Limb (tissue), 2 donors: Measurements from ENCODE around the gene CNTNAP5.

Source experiments
- DNase-seq, 2 donors: peaks; one replicate each; pipeline ENCODE4 v3.0.0-alpha.2; 2016; ENCODE audit errors: extremely low spot score in 2 of 2

Gene CNTNAP5

DNA sequence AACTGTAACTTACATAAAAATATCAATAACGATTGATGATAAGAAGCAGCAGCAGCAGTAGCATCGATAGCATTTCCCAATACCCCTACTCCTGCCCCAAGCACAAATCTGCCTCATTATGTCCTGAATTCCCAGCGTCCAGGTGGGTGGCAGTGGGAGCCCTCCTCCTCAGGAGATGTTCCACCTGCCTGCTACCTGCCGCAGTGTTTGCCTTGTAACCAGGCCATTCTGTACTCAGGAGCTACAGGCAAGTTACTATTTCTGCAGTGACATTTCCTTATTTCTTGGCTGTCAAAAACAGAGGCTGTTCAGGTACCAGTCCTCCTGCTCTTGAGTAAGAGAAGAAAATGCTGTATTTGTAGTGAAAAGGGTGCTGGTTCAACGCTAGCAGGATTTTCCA lies 236.4 kb downstream of the CNTNAP5 start:
- DNase-seq, result no peak

DNA sequence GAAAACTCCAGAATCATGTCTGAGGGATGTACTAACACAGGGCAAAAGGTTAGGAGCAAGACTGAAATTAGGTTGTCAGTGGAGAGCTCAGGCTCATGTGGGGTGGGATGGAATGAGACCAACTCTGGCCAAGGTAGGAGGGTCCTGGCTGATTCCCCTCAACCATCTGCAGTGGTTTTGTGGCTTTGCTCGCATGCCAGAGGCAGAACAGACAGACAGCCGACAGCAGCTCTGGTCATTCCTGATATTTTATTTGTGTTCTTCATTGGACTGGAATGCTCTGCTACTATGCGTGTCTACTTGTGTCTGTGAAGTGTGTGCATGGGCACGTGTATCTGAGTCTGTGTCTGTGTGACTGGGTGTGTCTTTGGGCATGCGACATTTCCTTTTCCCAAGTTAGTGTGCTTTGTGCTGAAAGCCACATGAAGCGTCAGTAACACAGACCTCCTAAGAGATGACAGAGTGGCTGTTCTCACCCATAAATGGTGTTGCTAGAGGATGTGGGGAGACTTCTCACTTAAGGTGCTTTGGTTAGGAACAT lies 239.5 kb downstream of the CNTNAP5 start:
- DNase-seq, result no peak

DNA sequence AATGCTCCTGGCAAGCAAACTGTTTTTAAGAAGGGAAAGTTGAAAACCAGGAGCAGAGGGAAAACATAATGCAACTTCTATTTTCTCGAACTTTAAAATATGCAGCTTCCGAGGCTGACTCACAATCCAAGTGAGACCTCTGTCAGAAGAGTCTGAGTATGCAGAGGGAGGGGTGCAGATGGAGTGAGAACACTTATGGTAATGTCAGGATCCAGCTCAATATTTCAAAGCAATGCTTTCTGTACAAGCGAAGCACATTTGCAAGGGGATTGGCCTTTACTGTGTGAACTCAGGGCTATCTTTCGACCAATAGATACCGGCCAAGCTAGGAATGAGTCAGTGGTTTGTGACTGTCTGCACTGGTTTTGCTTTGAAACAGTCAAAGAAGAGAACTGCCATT lies 242.7 kb downstream of the CNTNAP5 start:
- no peak for DNase-seq

DNA sequence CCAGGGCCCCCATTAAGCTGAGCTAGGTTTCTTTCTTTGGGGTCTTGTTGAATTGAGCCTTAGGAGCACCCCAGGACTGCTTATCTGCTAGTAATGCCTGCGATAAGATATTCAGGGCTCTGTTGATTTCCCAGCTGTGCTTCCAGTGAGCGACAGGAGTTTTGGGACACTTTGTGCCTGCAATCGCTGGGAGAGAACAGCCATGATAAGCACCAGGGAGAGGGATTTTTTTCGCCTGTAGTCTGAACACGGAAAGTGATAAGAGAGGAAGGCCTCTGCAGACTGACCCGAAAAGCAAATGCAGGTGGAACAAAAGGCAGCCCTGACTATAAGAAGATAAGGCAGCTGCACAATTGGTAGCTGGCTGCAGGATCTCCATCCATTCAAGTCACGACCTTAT lies 244.3 kb downstream of the CNTNAP5 start:
- DNase-seq, result no peak

DNA sequence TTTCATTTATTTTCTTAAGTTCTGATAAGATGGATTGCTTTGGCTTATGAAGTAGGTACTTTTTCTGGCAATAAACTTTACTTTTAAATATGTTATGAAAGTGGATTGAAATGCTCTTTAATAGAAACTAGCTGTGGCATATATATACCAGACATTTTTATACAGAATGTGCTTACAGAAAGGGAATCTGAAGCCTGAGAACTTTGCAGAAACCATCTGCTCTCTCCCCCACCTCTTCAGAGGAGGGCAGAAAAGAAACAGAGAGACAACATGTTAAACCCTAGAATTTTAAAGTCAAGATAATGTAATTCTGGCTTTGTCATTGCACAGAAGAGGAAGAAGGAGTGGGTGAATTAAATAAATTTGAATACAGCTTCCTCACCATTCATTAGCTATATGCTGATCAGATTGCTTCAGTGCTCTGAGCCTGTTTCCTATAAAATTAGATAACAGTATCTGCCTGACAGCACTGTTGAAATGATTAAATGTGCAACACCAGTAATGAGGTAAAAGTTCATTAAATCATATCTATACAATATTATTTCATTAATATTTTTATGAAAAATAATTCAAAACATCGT lies 247.3 kb downstream of the CNTNAP5 start:
- DNase-seq, result no peak

DNA sequence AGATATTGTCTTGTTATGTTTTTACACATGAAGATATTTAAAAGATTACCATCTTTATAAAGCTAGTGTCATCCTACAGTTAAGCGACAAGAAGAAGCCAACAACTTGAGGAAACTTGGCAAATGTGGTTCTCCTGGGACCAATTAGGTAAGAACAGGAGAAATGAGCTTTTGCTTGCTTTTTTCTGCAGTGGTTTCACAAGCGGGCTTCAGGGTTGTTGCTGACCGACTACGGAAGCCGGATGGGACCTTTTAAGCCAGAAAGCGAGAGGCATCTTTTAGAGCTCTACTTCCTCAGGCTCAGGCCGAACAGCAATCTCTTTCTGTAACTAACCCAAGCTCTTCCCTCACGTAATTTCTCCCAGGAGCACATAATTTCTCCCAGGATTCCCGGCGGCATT lies 256.5 kb downstream of the CNTNAP5 start:
- no peak for DNase-seq

DNA sequence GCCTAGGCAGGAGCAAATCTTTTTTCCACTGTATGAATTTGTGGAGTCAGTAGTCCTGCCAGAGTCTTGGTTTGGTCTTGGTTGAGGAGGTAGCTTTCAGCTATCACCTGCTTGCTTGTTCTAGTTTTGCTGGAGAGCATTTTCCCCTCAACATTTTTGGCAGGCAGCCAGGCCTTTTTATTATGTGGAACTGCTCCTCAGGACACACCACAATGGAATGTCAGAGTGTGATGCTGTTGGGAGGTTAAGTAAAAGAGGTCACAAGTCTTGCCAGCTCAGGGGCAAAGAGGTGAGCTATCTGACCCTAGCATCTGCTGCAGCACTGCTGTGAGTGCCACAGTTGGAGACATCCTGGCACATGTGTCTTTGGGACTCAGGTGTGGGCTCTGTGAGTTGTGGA lies 258.0 kb downstream of the CNTNAP5 start:
- no peak for DNase-seq

DNA sequence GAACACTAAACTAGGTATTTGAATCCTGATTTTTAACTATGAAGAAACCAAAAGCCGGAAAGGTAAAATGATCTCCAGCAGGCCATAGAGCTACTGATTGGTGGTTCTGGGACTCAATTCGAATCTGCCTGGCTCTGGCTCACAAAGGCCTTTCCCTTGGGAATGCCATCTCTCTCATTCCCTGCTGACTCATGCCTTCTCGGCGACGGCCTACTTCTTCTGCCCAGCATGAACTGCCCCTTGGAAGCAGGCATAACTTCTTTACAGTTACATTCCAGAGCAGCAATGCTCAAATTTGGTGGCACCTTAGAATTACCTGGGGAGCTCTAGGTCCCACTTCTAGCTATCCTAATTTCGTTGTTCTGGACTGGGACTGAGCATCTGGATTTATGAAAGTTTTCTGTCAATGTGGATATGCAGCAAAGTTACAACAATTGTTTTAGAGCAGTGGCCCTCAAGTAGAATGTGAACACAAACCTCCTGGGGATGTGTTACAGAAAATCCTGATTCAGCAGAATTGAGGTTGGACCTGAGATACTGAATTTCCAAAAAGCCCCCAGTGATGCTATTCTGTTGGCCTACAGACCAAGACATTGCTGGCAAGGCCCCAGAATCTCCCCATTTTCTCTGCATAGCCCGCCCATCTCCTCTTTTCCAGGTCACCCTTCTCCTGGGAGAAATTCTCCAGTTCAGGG lies 261.1 kb downstream of the CNTNAP5 start:
- no peak for DNase-seq

DNA sequence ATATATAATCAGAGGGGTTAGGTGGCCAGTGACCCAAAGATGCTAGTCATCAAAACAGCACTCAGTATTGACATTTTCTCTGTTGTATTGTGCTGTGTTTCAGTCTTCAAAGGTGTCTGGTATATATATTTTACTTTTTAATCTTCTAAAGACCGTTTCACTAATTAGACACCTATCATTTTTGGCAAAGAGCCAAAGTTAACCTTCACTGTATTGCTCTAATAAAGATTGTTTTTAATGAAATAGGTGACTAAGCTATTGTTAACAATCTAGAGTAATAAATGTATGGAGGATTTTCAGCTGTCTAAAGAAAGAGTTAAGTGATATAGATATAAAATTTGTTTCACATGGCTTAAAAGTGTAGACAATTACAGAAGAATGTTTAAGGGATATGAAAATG lies 264.0 kb downstream of the CNTNAP5 start:
- no peak for DNase-seq

DNA sequence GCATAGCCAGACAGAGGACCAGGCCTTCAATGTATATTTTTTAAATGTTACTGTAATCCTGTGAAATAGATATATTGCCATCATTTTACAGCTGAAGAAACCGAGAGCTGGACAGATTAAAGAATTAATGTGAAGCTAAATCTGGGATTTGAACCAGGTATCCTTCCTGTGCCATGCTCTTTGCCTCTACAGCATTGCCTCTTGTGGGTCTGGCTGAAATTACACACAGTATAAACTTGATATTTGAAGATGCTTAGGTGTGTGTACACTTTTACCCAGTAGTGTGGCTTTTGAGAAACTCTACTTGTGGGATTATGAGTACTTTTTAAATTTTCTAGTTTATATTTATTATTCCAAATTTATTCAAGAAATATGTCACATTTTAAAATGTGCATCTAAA lies 264.5 kb downstream of the CNTNAP5 start:
- DNase-seq, result no peak

DNA sequence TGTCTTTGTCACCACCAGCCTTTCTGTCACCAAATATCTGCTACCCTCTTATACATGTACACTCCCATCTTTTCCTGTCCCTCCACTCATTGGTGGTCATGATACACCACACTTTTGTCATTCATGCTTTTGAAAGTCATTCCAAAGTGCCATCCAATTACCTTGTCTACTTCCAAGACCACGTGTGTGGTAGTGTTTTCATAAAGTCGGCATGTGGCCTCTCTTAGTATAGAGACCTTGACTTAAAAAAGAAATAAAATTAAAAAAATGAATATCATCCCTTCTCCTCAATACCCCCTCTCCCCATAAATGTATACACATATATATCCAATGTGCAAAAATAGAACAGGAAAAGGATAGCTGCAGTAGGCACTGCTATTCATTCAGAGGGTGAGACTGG lies 271.4 kb downstream of the CNTNAP5 start:
- no peak for DNase-seq

DNA sequence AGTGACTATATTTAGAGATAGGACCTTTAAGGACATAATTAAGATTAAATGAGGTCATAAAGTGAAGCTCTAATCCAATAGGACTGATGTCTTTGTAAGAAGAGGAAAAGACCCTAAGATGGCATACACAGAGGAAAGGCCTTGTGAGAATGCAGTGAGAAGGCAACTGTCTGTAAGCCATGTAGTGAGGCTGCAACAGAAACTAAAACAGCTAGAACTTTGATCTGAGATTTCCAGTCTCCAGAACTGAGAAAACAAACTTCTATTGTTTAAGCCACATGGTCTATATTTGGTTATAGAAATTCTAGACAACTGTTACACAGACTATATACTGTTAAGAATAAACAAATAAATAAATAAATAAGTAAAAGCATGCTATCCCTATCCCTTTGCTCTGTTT lies 276.8 kb downstream of the CNTNAP5 start:
- no peak for DNase-seq

DNA sequence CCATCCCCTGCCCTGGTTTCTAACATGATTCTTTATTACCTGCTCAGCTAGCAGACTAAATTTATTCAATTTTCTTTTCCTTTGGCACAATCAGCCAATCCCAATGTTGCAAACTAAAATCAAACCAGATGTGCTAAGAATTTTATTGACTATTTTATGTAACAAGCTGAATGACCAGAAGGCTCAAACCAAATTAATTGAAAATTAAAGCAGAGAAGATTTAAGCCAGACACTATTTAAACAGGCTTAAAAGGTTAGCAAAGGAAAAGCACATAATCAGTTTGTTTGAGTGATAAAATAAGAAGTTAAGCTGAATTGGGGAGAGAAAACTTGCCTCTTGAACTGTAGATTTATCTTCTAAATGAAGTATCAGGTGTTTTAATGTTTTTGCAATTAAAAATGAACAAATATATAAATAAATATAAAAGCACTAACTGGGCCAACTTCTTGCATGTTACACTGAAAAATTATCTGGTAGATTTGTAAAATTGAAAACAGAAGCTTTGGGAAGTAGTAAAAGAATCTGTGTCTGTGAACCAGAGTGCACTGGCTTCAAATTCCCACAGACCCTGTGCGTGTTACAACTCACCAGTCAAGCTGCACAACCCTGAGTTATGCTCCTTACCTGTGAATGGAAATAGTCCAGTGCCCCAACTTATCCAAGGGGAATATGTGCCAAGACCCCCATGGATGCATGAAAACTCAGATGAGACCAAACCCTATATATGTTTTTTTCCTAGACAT lies 283.4 kb downstream of the CNTNAP5 start:
- no peak for DNase-seq

DNA sequence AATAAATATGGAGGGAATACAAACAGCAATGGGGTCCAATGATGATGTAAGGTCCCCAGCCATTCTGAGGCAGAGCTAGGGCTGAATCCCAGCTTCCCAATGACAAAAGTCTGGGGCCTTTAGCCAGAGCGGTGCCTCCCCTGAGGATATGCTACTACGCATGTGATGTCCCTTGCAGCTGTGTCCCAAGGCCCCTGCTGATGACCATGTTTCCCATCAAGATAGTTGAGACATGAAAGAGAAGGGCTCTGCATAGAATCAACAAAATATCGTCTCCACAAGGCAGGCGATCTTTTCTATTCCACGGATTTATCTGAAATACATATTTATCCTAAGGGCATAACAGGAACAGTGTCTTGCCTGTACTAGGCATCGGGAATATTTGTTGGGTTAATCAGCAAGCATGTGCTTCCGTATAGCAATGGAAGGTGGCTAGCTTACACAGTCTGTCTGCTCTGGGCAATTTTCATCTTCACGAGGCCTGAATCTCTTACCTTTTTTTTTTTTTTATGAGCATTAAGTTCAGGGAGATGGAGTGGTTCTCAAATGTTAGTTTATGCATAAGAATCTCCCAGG lies 284.6 kb downstream of the CNTNAP5 start:
- no peak for DNase-seq

DNA sequence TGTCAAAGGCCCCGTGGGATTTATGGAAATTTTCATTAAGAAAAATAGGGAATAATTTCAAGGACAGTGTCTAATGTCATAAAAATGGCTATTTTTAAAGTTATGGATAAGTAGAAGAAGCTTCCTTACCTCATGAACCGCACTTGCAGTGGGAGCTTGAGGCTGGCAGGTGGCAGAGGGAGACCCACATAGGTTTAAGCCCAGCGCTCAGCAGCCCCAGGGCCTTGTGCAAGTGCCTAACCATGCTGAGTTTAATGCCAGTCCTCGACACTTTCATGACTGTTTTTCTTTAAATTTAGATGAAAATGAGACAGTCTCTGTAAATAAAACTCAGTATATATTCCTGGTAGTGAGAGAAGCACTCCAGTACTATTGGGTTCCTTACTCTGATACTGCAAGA lies 285.6 kb downstream of the CNTNAP5 start:
- no peak for DNase-seq

DNA sequence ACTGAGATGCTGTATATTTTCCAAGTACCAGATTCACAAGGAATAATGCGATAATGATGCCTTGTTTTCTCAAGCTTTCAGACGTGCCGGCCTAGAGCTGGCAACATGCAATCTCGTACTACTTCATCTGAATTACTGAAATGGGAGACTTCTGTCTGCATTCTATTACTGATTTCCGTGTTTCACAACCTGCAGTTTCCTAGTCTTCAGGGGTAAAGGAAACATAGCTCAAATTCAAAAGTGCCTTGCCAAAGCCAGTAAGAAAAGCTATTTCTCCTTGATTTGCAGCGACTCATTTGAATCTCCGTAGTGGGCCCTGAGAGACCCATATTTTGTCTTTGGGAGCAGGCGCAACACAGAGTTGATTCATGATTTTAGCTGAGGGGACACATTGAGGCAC lies 289.0 kb downstream of the CNTNAP5 start:
- DNase-seq, result no peak

DNA sequence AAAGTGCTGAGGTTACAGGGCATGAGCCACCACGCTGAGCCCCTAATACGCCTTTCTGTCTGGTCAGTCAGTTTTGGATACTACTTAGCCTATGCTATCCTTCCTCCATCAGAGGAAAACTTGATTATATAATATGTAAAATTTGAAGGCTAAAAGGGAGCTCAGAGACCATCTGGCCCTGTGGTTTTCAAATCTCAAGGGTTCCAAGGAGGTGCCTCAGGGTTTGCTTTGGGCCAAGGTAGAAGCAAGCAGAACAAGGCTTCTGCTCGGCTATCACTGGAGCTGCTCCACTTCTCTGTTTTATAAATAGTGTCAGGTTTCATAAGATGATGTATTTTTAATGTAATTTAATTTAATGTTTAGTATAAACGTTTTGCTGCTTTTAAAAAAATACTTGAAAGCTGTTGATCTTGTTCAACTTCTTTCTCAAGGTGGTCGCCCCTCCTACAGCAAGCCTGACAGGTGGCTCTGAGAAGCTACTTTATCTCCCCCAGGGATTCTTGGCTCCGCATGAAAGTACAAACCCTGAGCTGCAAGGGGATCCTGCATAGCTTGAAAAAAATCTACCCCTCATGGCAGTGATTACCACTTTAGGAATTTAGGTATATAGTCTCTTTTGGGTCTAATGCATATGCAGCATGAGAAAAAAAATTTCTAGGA lies 290.3 kb downstream of the CNTNAP5 start:
- no peak for DNase-seq

DNA sequence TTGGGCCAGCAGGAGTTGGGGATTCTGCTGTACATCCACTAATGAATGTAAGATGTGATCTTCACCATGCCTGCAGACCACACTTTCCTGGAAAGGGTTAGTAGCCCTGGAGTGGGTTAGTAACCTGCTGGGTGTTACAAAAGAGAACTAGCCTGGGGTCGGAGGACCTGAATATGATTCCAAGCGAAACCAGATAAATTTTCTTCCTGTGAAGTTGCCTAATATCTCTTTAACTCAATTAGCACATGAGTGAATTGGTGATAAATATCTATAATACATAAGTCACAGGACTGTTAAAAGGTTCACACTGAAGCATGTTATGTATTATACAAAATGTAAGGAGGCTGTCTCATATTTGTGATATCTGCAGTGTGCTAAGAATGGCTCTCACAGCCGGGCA lies 291.0 kb downstream of the CNTNAP5 start:
- DNase-seq, result no peak

DNA sequence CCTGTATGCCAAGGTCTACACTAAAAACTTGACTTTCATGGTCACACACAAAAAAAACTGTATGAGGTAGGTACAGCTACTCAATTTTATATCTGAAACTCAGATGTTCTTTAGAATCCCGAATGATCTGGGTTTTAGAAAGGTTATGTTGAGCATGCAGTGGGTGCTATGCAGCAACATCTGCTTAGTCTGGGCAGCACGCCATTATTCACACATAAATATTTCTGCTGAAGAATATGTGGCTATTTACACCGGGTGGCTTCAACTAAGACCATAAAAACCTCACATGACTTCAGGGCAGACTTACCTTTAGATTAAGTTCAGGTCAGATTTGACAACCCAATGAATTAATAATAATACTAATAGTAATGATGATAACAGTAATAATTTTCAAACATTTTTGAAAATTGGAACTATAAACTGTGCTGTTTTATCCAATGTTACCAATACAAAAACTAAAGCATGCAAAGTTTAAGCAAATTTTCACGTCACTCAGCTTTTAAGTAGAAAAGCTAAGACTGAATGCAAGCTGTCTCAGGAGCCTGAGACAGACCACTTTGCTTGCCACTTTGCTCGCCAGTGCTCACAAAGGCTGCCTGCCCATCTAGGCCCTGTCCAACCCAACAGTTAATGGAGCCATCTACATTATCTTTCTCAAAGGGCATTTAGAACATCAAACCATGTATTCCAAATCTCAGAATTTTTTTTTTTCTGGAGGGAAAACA lies 292.0 kb downstream of the CNTNAP5 start:
- DNase-seq, result peak in 1 of 2 donors; percentile 27

DNA sequence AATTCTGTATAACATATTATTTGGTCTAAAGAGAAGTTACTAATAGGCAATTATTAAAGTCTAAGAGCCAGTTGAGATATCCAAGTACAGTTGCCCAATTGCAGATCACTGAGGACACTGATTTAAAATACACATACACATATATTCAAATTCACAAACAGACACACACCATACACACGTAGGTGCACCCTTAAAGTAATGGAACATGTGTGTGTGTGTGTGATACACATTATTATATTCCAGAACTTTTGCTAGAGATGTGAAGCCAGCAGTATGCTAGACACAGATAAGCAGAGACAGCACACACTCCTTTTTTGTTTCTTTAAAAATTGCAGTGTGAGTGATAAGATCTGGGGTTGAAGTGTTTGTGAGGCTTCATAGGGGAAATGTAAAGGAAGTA lies 292.5 kb downstream of the CNTNAP5 start:
- DNase-seq, result no peak

DNA sequence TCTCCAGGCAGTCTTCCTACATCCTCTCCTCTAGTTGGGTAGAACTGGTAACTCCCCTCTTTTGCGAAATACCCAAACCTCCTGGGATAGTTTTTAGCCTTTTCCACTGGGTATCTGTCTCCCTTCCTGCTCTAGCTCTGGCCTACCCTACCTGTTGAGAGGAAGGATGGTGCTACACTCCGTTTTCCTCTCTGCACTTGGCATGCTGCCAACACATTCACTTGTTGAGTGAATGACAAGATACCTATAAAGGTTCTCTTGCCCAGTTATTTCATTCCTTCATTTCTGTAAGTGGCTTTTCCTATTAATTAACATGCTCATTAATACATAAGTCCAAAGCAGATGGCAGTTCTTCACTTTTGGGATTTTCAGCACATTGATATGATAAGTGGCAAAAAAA lies 293.8 kb downstream of the CNTNAP5 start:
- DNase-seq, result no peak
